Measurements from ENCODE around the gene CHDH. TPM values are rescaled to one million over a fixed set of nuclear protein-coding genes. Genes with fewer than 3 reads are reported as not detected.

Gene CHDH
- total RNA-seq, 6 experiments from 2014 or later = 25.0 to 49.1 (median 39.4) TPM

GRCh38 chr3:53823026-53823955, 22.9 kb downstream of the CHDH start:
- Histone ChIP-seq H3K4me1 (peaks cover 0 to 8% (median 0%) of the 10 kb centered on the region in 4 donors), H3K4me3 (no peak overlapping the region), H3K9me3 (no peaks in the 10 kb centered on the region), H3K36me3 (peaks cover 0 to 57% (median 31%) of the 10 kb centered on the region in 4 donors), H3K27me3 (no peaks in the 10 kb centered on the region), H3K27ac (no peak overlapping the region)
- no peak for TF ChIP-seq POLR2A (IDR thresholded peaks at IDR 0.05)
- TF ChIP-seq CTCF (IDR thresholded peaks at IDR 0.05) = no peak
- DNase-seq (peak in 2 of 3 donors; percentile 36 to 44), ATAC-seq (no peak)
- intact Hi-C loops (cut with DNase I) = no loop called here
- WGBS (ENCODE audit: insufficient coverage, low coverage, low lambda C conversion rate, missing lambda C conversion rate) = 92% methylated on average over 22 of the region's 67 CpGs

- Histone ChIP-seq H3K4me1 (peaks cover 0 to 8% (median 0%) of the 10 kb centered on the region in 4 donors), H3K4me3 (no peak overlapping the region), H3K9me3 (no peaks in the 10 kb centered on the region), H3K27me3 (no peaks in the 10 kb centered on the region), H3K36me3 (peaks cover 0 to 65% (median 35%) of the 10 kb centered on the region in 4 donors), H3K27ac (no peak overlapping the region)
- intact Hi-C loops (cut with DNase I) = no loop called here
- 93% methylated on average over 6 of the region's 14 CpGs for WGBS (ENCODE audit: insufficient coverage, low coverage, low lambda C conversion rate, missing lambda C conversion rate)
- ATAC-seq (no peak), DNase-seq (peak in 1 of 3 donors; percentile 35)
- TF ChIP-seq POLR2A (IDR thresholded peaks at IDR 0.05) (no peak), CTCF (IDR thresholded peaks at IDR 0.05) (no peak)
Measured at GRCh38 chr3:53822331-53822741, 23.9 kb downstream of the CHDH start.

GRCh38 chr3:53821631-53822121, 24.5 kb downstream of the CHDH start:
- intact Hi-C loops (cut with DNase I) = no loop called here
- Histone ChIP-seq H3K4me3 (no peak overlapping the region), H3K27me3 (no peaks in the 10 kb centered on the region), H3K36me3 (peaks cover 0 to 72% (median 38%) of the 10 kb centered on the region in 4 donors), H3K9me3 (no peaks in the 10 kb centered on the region), H3K4me1 (peaks cover 0 to 8% (median 0%) of the 10 kb centered on the region in 4 donors), H3K27ac (no peak overlapping the region)
- no peak for ATAC-seq
- peak in 1 of 3 donors; percentile 37 for DNase-seq
- TF ChIP-seq CTCF (IDR thresholded peaks at IDR 0.05) (no peak), POLR2A (IDR thresholded peaks at IDR 0.05) (no peak)
- 71% methylated on average over 4 of the region's 5 CpGs for WGBS (ENCODE audit: insufficient coverage, low coverage, low lambda C conversion rate, missing lambda C conversion rate)

- 100% methylated on average over 2 of the region's 21 CpGs for WGBS (ENCODE audit: insufficient coverage, low coverage, low lambda C conversion rate, missing lambda C conversion rate)
- Histone ChIP-seq H3K4me3 (no peak overlapping the region), H3K4me1 (peaks cover 0 to 2% (median 0%) of the 10 kb centered on the region in 4 donors), H3K36me3 (peaks cover 0 to 75% (median 38%) of the 10 kb centered on the region in 4 donors), H3K27me3 (no peaks in the 10 kb centered on the region), H3K27ac (no peak overlapping the region), H3K9me3 (no peaks in the 10 kb centered on the region)
- intact Hi-C loops (cut with DNase I) = no loop called here
- TF ChIP-seq POLR2A (IDR thresholded peaks at IDR 0.05) (no peak), CTCF (IDR thresholded peaks at IDR 0.05) (no peak)
- DNase-seq (peak in 1 of 3 donors; percentile 33), ATAC-seq (no peak)
Measured at GRCh38 chr3:53820756-53821580, 25.3 kb downstream of the CHDH start.

Measured in right lobe of liver (tissue), 6 donors.